Activated CD8-positive, alpha-beta memory T cell treated with anti-CD3 and anti-CD28 coated beads, Interleukin-2, amount 50 U/mL, for 1 hour (primary cell): ENCODE measurements around the gene FBXO41.
A peak's percentile ranks its signal among the peaks of the same experiment; 100 is the strongest.
"Not testable (repeated sequence)": the region's sequence is repeated elsewhere in the genome, so short reads cannot be mapped to it uniquely, and the experiment has no call there.

Experiments used
- DNase-seq: peaks from one replicate; pipeline ENCODE4 v3.0.0-alpha.2; 2020; ENCODE audit errors: extremely low read depth

FBXO41 gene

GRCh38 chr2:73286134-73286655, 1.9 kb upstream of the FBXO41 start:
- no peak for DNase-seq

GRCh38 chr2:73285159-73285739, 971 bp upstream of the FBXO41 start:
- DNase-seq, result no peak

- DNase-seq, result no peak
These were observed 558 bp downstream of the FBXO41 start for GRCh38 chr2:73283545-73284295.

- DNase-seq, result no peak
These were observed 1.2 kb downstream of the FBXO41 start for GRCh38 chr2:73282924-73283544.

- no peak for DNase-seq
These were observed 3.0 kb downstream of the FBXO41 start for GRCh38 chr2:73281244-73281643.

GRCh38 chr2:73279852-73280251, 4.4 kb downstream of the FBXO41 start:
- DNase-seq, result no peak

- DNase-seq, result no peak
These were observed 12.0 kb downstream of the FBXO41 start for GRCh38 chr2:73272270-73272669.

GRCh38 chr2:73269686-73270465, 14.4 kb downstream of the FBXO41 start:
- DNase-seq, result no peak

GRCh38 chr2:73268830-73269685, 15.2 kb downstream of the FBXO41 start:
- DNase-seq, result peak; percentile 49

- DNase-seq, result no peak
These were observed 15.9 kb downstream of the FBXO41 start for GRCh38 chr2:73268366-73268829.

GRCh38 chr2:73267008-73267407, 17.3 kb downstream of the FBXO41 start:
- DNase-seq, result no peak

- DNase-seq, result no peak
These were observed 18.0 kb downstream of the FBXO41 start for GRCh38 chr2:73266061-73266901.

- DNase-seq, result no peak
These were observed 18.8 kb downstream of the FBXO41 start for GRCh38 chr2:73265298-73266060.

- no peak for DNase-seq
These were observed 19.5 kb downstream of the FBXO41 start for GRCh38 chr2:73264783-73265182.

- no peak for DNase-seq
These were observed 20.0 kb downstream of the FBXO41 start for GRCh38 chr2:73264332-73264606.

GRCh38 chr2:73263540-73264331, 20.5 kb downstream of the FBXO41 start:
- no peak for DNase-seq

GRCh38 chr2:73262691-73263429, 21.4 kb downstream of the FBXO41 start:
- not testable (repeated sequence) for DNase-seq

- DNase-seq, result no peak
These were observed 22.1 kb downstream of the FBXO41 start for GRCh38 chr2:73262108-73262651.
